ENCODE data around the gene MAP2K2. TPM values are rescaled to one million over a fixed set of nuclear protein-coding genes. Genes with fewer than 3 reads are reported as not detected.

The MAP2K2 gene
- total and polyA plus RNA-seq, 9 of the 15 experiments (the other 6 are each of a cell fraction or from before 2014, with no cell fraction given) = 1.0 to 151 (median 58.3) TPM

GRCh38 chr19:4081441-4082129, 42.3 kb downstream of the MAP2K2 start (continued):
- TF ChIP-seq ARID4B (CRISPR knock-in tag; IDR thresholded peaks at IDR 0.05) (no peak), MCM2 (IDR thresholded peaks at IDR 0.05; ENCODE audit: low read depth) (peak; percentile 97), ZC3H8 (IDR thresholded peaks at IDR 0.05) (no peak), NCOR1 (IDR thresholded peaks at IDR 0.05) (no peak), SUPT5H (IDR thresholded peaks at IDR 0.05) (0 out of 2 replicates have a peak, but pooled peaks have one; percentile 17)
- TF ChIP-seq, protein P1, sequence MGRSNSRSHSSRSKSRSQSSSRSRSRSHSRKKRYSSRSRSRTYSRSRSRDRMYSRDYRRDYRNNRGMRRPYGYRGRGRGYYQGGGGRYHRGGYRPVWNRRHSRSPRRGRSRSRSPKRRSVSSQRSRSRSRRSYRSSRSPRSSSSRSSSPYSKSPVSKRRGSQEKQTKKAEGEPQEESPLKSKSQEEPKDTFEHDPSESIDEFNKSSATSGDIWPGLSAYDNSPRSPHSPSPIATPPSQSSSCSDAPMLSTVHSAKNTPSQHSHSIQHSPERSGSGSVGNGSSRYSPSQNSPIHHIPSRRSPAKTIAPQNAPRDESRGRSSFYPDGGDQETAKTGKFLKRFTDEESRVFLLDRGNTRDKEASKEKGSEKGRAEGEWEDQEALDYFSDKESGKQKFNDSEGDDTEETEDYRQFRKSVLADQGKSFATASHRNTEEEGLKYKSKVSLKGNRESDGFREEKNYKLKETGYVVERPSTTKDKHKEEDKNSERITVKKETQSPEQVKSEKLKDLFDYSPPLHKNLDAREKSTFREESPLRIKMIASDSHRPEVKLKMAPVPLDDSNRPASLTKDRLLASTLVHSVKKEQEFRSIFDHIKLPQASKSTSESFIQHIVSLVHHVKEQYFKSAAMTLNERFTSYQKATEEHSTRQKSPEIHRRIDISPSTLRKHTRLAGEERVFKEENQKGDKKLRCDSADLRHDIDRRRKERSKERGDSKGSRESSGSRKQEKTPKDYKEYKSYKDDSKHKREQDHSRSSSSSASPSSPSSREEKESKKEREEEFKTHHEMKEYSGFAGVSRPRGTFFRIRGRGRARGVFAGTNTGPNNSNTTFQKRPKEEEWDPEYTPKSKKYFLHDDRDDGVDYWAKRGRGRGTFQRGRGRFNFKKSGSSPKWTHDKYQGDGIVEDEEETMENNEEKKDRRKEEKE (IDR thresholded peaks at IDR 0.05; ENCODE audit: borderline replicate concordance in 1 of 2, control insufficient read depth in 1 of 2, low read depth in 2 of 2, low read length in 1 of 2) = 0 out of 4 replicates have a peak, but pooled peaks of 1 of the 2 experiments have one; percentile 41
